Head of caudate nucleus (tissue), 42 donors: ENCODE results near the gene GULP1.

Source experiments
- DNase-seq, 42 donors: peaks; one replicate each; pipeline versions ENCODE4 v3.0.0 to v3.0.0-alpha.2; 2020 to 2021; ENCODE audit warnings: mixed read lengths in 7 of 42
- intact Hi-C: fragments of 100-400 bp; cut with DNase I; formaldehyde crosslinking; loops from one replicate; pipeline ENCODE4 v1.15.0; 2022

GULP1 gene

GRCh38 chr2:188404341-188405004 is 112.8 kb downstream of the GULP1 start:
- DNase-seq = no peak
- intact Hi-C loops = no loop called here

- DNase-seq = no peak
- intact Hi-C loops = no loop called here
These were observed 114.7 kb downstream of the GULP1 start for GRCh38 chr2:188406414-188406813.

GRCh38 chr2:188410504-188411235 is 119.0 kb downstream of the GULP1 start:
- DNase-seq = no peak
- intact Hi-C loops = no loop called here

DNA sequence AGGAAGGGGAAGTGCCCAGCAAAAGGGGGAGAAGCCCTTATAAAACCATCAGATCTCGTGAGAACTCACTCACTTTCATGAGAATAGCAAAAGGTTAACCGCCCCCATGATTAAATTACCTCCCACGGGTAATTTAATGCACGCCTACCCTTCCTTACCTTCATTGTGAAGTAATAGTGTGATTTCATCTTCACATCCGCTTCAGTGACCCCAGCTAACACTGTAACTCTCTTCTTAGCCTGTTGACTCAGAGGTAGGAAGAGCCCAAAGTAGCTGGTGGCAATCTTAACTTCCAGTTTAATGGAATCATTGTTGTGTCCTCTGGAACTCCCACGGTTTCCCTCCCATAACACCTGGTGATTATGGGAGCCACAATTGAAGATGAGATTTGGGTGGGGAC is 120.5 kb downstream of the GULP1 start:
- intact Hi-C loops = no loop called here
- no peak for DNase-seq

GRCh38 chr2:188414411-188414810 is 122.7 kb downstream of the GULP1 start:
- DNase-seq = no peak
- intact Hi-C loops = no loop called here

DNA sequence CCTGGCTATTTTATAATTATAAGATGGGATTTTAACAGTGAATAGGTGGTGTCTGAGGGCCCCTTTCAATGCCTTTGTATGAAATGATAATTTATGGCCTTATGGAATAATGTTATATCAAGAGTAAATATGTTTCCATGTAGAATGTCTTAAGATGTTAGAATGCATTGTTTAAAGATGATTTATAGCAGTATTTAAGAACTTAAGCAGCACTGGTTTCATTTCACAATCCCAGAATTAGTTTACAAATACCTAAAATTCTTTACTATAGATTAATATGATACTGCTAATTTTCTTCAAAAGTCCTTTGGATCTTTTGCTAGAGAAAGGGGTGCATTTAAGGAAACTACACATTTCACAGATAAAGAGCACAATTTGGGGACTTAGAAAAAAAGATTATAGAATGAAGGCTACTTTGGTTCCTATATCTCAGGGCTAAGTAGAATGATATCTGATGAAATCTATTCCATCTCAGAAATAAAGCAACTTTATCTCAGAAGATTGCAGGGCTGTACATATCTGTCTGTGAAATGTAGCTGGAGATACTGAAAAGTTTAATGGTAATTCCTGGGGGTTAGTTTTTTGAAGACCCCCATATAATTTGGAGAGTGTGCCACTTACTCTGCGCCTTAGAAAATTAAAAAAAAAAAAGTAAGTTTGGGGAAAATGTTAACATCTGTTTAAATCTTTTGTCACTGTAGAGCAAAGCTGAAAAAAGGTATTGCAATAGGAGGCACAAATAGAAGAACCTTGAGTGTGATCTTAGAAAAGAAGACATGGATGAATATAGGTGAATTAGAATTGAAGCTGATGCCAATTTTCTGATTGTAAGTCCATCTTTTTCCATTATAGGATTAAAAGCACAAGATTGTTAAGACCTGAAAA is 123.4 kb downstream of the GULP1 start:
- DNase-seq = no peak
- intact Hi-C loops = no loop called here

GRCh38 chr2:188415754-188416083 is 124.0 kb downstream of the GULP1 start:
- DNase-seq = no peak
- intact Hi-C loops = no loop called here

DNA sequence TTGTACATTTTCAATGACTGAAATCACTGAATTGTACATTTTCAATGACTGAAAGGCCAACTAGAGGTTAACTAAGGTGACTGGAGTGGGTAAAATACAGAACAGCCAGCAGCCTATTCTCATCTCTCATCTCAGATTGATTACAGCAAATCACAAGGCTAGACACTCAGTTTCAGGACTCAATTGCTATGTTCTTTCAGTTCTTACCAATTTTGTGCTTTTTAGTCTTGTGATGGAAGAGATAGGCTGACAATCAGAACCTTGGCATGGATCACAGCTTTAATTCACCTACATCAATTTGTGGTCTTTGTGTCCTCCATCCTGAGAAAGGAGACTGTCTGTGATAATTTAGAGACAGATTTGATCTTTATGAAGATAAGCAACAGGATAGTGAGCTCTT is 124.7 kb downstream of the GULP1 start:
- DNase-seq = no peak
- intact Hi-C loops = no loop called here

GRCh38 chr2:188422726-188423125 is 131.1 kb downstream of the GULP1 start:
- intact Hi-C loops = no loop called here
- no peak for DNase-seq

GRCh38 chr2:188425266-188425665 is 133.6 kb downstream of the GULP1 start:
- no peak for DNase-seq
- intact Hi-C loops = no loop called here

GRCh38 chr2:188426121-188426520 is 134.4 kb downstream of the GULP1 start:
- DNase-seq = no peak
- intact Hi-C loops = no loop called here

DNA sequence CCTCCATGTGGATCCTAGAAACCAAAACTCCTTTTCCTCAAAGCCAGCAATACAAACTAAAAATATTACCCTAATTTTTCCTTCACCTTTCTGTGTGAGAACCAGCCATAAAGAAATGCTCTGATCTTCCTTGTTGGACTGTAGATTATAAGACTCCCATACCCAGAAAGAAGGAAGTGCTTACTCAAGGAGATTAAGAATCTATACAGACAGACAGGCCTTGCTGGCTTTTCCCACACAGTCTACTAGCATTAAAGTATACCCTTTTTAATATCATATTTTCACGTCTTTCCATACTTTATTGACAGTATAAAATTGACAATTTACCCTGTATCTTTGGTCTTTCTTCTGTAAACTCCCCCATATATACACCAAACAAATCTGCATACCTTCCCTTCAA is 139.0 kb downstream of the GULP1 start:
- DNase-seq = no peak
- intact Hi-C loops = no loop called here

DNA sequence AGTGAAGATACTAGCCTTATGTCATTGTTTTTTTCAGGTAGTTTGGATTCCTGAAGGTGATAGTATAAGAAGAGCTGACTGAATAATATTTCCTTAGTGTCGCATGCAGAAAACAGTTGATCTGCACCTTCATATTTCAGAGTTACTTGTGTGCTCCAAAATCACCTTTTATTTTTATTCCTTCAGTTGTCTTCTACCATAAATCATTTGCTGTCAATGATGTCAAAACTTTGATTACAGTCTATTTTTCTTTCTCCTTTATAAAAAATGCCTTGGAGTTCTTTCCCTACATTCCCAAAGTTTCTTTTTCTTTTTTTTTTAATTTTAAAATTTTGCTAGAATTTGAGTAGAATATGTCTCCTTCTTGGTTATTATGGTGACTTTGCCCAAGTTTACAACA is 142.3 kb downstream of the GULP1 start:
- intact Hi-C loops = no loop called here
- DNase-seq = no peak

- intact Hi-C loops = no loop called here
- no peak for DNase-seq
These were observed 143.4 kb downstream of the GULP1 start for GRCh38 chr2:188435115-188435514.

- intact Hi-C loops = no loop called here
- no peak for DNase-seq
These were observed 145.9 kb downstream of the GULP1 start for GRCh38 chr2:188437537-188437936.

GRCh38 chr2:188439986-188440385 is 148.3 kb downstream of the GULP1 start:
- intact Hi-C loops = no loop called here
- no peak for DNase-seq

DNA sequence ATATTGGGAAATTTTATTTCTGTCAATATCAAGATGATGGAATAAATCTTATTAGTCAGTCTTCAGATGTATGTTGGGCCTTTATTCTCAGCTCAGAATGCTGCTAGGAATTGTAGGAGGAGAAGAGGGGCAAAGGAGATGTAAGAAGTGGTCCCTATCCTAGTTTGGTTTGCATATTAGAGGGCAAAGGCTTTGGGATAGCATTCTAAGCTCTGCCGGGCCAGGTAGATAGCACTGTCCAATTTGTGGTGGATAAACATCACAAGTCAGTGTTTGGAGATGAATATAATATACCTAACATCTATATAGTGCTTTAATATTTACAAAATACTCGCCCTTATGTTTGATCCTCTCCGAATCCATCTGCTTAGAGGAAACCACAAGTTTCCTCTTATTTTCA is 149.2 kb downstream of the GULP1 start:
- intact Hi-C loops = no loop called here
- no peak for DNase-seq

- DNase-seq = no peak
- intact Hi-C loops = no loop called here
These were observed 149.7 kb downstream of the GULP1 start for GRCh38 chr2:188441288-188441947.

DNA sequence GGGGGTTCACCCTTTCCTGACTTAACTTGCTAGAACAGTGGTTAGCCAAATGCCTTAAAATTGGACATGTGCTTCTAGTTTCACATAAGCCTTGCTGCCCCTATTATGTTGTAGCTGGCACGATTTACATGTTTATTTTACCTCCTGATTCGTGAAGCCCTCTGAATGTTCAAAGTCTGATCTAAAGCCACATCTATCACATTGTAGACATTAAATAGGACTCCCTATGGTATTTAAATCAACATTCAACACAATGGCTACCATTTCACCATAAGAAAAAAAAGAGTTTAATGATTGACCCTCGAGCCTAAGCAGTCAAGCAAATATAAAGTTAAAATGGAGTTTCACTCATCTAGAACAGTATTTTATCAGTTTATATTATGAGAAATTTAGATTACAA is 151.5 kb downstream of the GULP1 start:
- intact Hi-C loops = no loop called here
- DNase-seq = no peak
